SK-N-SH (cell line): ENCODE measurements around the gene OR2B2. TPM values are rescaled to one million over a fixed set of nuclear protein-coding genes. Genes with fewer than 3 reads are reported as not detected.

Experiments used
- CTCF ChIA-PET: fragments of 300-600, 350-600 bp; formaldehyde crosslinking; extraction: SDS; loops from one replicate; lab custom pipeline; 2021; lab: Yijun Ruan, JAX
- POLR2A ChIA-PET: fragments of 350-600 bp; sonication (Branson Sonifier 250); formaldehyde crosslinking; extraction: SDS; loops from one replicate; lab custom pipeline; 2020; ENCODE audit warnings: antibody characterized with exemption, inconsistent platforms; lab: Yijun Ruan, JAX
- DNase-seq: peaks from one replicate; pipeline ENCODE4 v3.0.0; 2012
- H2AFZ ChIP-seq: fragments of 200-600 bp; sonication (generic); 2 replicates; pipeline ENCODE4 v1.8.1; 2016; ENCODE audit warnings: antibody characterized with exemption, mild to moderate bottlenecking, low read depth
- H3F3A ChIP-seq: fragments of 200-600 bp; sonication (generic); replicated peaks from 2 replicates; pipeline ENCODE3; 2016; ENCODE audit warnings: antibody characterized with exemption, mild to moderate bottlenecking; ENCODE audit not compliant: insufficient read depth
- H3K27ac ChIP-seq, 2 experiments: fragments of 200-500 bp in 1 of 2; fragments of 200-600 bp in 1 of 2; sonication (Bioruptor generic) in 1 of 2; sonication (generic), shearing (Covaris generic) in 1 of 2; 2 replicates each; pipeline versions ENCODE4 v1.5.1 to v1.6.1; 2014 to 2016; ENCODE audit warnings: low read depth in 2 of 2, inconsistent platforms in 1 of 2, low read length in 1 of 2, mild to moderate bottlenecking in 1 of 2, mixed read lengths in 1 of 2
- H3K27me3 ChIP-seq: fragments of 200-600 bp; sonication (generic), shearing (Covaris generic); 2 replicates; pipeline ENCODE4 v1.6.1; 2016; ENCODE audit warnings: mixed run types; ENCODE audit not compliant: insufficient read depth
- H3K36me3 ChIP-seq, 2 experiments: fragments of 200-500 bp in 1 of 2; fragments of 200-600 bp in 1 of 2; sonication (Bioruptor generic) in 1 of 2; sonication (generic) in 1 of 2; replicated peaks in 1 of 2; 2 replicates each; pipeline versions ENCODE3 to v1.5.1; 2014 to 2016; ENCODE audit warnings: low read length in 1 of 2, mild to moderate bottlenecking in 1 of 2; ENCODE audit not compliant: insufficient read depth in 2 of 2, control insufficient read depth in 1 of 2
- H3K4me1 ChIP-seq, 2 experiments: fragments of 200-500 bp in 1 of 2; fragments of 200-600 bp in 1 of 2; sonication (Bioruptor generic) in 1 of 2; sonication (generic), shearing (Covaris generic) in 1 of 2; 2 replicates each; pipeline versions ENCODE4 v1.5.1 to v1.6.1; 2014 to 2016; ENCODE audit warnings: low read depth in 1 of 2, low read length in 1 of 2, mixed run types in 1 of 2; ENCODE audit not compliant: insufficient read depth in 2 of 2, control insufficient read depth in 1 of 2
- H3K4me2 ChIP-seq: fragments of 200-600 bp; sonication (generic), shearing (Covaris generic); 2 replicates; pipeline ENCODE4 v1.6.1; 2017; ENCODE audit warnings: mixed run types
- H3K4me3 ChIP-seq, 2 experiments: fragments of 200-500 bp in 1 of 2; fragments of 200-600 bp in 1 of 2; sonication (Bioruptor generic) in 1 of 2; sonication (generic), shearing (Covaris generic) in 1 of 2; 2 replicates each; pipeline versions ENCODE4 v1.5.1 to v1.8.1; 2014 to 2016; ENCODE audit warnings: low read depth in 2 of 2, inconsistent platforms in 1 of 2, low read length in 1 of 2, mild to moderate bottlenecking in 1 of 2, mixed read lengths in 1 of 2, moderate library complexity in 1 of 2
- H3K79me2 ChIP-seq: fragments of 200-600 bp; sonication (generic); 2 replicates; pipeline ENCODE4 v1.8.1; 2017; ENCODE audit warnings: mild to moderate bottlenecking; ENCODE audit not compliant: insufficient read depth
- H3K9ac ChIP-seq: fragments of 200-600 bp; sonication (generic); 2 replicates; pipeline ENCODE4 v1.6.1; 2017; ENCODE audit warnings: mixed run types
- H3K9me2 ChIP-seq: fragments of 200-600 bp; sonication (generic); 2 replicates; pipeline ENCODE4 v1.6.1; 2017; ENCODE audit warnings: mixed run types
- H3K9me3 ChIP-seq: fragments of 200-600 bp; sonication (generic); 2 replicates; pipeline ENCODE4 v1.6.1; 2017; ENCODE audit warnings: mixed run types, mild to moderate bottlenecking, moderate library complexity
- H4K20me1 ChIP-seq: fragments of 200-600 bp; sonication (generic); 2 replicates; pipeline ENCODE4 v1.6.1; 2017; ENCODE audit warnings: mild to moderate bottlenecking, mixed run types; ENCODE audit not compliant: insufficient read depth
- CTCF ChIP-seq: fragments of 200-600 bp; sonication (generic); IDR thresholded peaks from 2 replicates; pipeline ENCODE4 v1.6.1; 2017; ENCODE audit warnings: antibody characterized with exemption, mild to moderate bottlenecking, moderate library complexity
- EZH2phosphoT487 ChIP-seq: fragments of 200-600 bp; sonication (generic); IDR thresholded peaks from 2 replicates; pipeline ENCODE4 v1.6.1; 2017; ENCODE audit warnings: low read depth, mixed run types, mild to moderate bottlenecking, antibody characterized with exemption, moderate library complexity, borderline replicate concordance
- FOXJ3 ChIP-seq: sonication (generic); formaldehyde crosslinking; IDR thresholded peaks from 2 replicates; pipeline ENCODE4 v1.5.1; 2020; ENCODE audit warnings: mild to moderate bottlenecking, missing genetic modification reagents
- MAX ChIP-seq: IDR thresholded peaks from 2 replicates; pipeline ENCODE4 v1.4.0; 2012; ENCODE audit warnings: low read depth
- MEF2A ChIP-seq: IDR thresholded peaks from 2 replicates; pipeline ENCODE4 v1.4.0; 2012; ENCODE audit warnings: low read depth, borderline replicate concordance
- MXI1 ChIP-seq: IDR thresholded peaks from 2 replicates; pipeline ENCODE4 v1.6.1; 2012; ENCODE audit warnings: mild to moderate bottlenecking, low read depth, low read length, improper control_type of control experiment
- NRF1 ChIP-seq: IDR thresholded peaks from 2 replicates; pipeline ENCODE4 v1.6.1; 2012; ENCODE audit warnings: low read depth, mild to moderate bottlenecking, low read length
- PBX3 ChIP-seq: IDR thresholded peaks from 2 replicates; pipeline ENCODE4; 2012
- POLR2AphosphoS5 ChIP-seq: IDR thresholded peaks from 2 replicates; pipeline ENCODE4 v1.6.1; 2012; ENCODE audit warnings: low read depth, low read length
- RAD21 ChIP-seq: IDR thresholded peaks from 2 replicates; pipeline ENCODE4 v1.6.1; 2012; ENCODE audit warnings: mild to moderate bottlenecking, low read length
- REST ChIP-seq: IDR thresholded peaks from 2 replicates; pipeline ENCODE4 v1.6.1; 2012; ENCODE audit warnings: mild to moderate bottlenecking, low read depth, low read length, moderate library complexity
- RFX5 ChIP-seq: IDR thresholded peaks from 2 replicates; pipeline ENCODE4 v1.6.1; 2012; ENCODE audit warnings: mild to moderate bottlenecking, improper control_type of control experiment, low read length
- SMC3 ChIP-seq: IDR thresholded peaks from 2 replicates; pipeline ENCODE4 v1.6.1; 2012; ENCODE audit warnings: low read depth, low read length, improper control_type of control experiment
- TAF1 ChIP-seq: IDR thresholded peaks from 2 replicates; pipeline ENCODE4 v1.6.1; 2012; ENCODE audit warnings: low read depth, mild to moderate bottlenecking, low read length, moderate library complexity, borderline replicate concordance
- TCF12 ChIP-seq: IDR thresholded peaks from 2 replicates; pipeline ENCODE4 v1.4.0; 2012
- TEAD4 ChIP-seq: IDR thresholded peaks from 2 replicates; pipeline ENCODE4 v1.4.0; 2012; ENCODE audit warnings: mild to moderate bottlenecking, borderline replicate concordance; ENCODE audit not compliant: insufficient read depth
- USF1 ChIP-seq: IDR thresholded peaks from 2 replicates; pipeline ENCODE4 v1.4.0; 2012; ENCODE audit warnings: low read depth, borderline replicate concordance
- WGBS: methylation state at CpG from one replicate; pipeline ENCODE4 v1.1.6; 2017; ENCODE audit warnings: low lambda C conversion rate; 5-methylcytosine and 5-hydroxymethylcytosine counted together
- polyA plus RNA-seq, 3 experiments: library from polyadenylated mRNA; depleted of rRNA; stranded (reverse); fragments of >200 nt; gene quantifications; 2 replicates each; pipeline ENCODE4 v1.2.3, GENCODE V29; 2012
- small RNA-seq, 7 experiments: library from RNA; depleted of rRNA; stranded (forward); fragments of <200 nt; gene quantifications; one replicate each; pipeline ENCODE3, GENCODE V24; 2012

OR2B2 gene
- polyA plus RNA-seq, 1 of the 3 experiments (the other 2 are of a cell fraction) = not detected

- H3K27ac ChIP-seq = no peak overlapping the region
- peaks cover 0 to 8% of the 10 kb centered on the region in 2 experiments; a peak in 1 of 4 replicates for H3K4me1 ChIP-seq
- no peaks in the 10 kb centered on the region for H3K9me2 ChIP-seq
- H3F3A ChIP-seq = peaks cover 24% of the 10 kb centered on the region
- H3K27me3 ChIP-seq = no peaks in the 10 kb centered on the region
- CTCF ChIA-PET = interaction anchor here (1.4 kb wide), 1 partner anchor 10 kb away, joined by 5 read pairs; no protein-coding TSS in a partner anchor
- no peak overlapping the region for H2AFZ ChIP-seq
- no peak overlapping the region for H3K4me3 ChIP-seq
- no peaks in the 10 kb centered on the region for H3K36me3 ChIP-seq
- H4K20me1 ChIP-seq = no peaks in the 10 kb centered on the region
- H3K4me2 ChIP-seq = no peak overlapping the region
- 95% methylated on average over 2 of the region's 2 CpGs for whole genome bisulfite sequencing
- H3K79me2 ChIP-seq = no peaks in the 10 kb centered on the region
- TF ChIP-seq MXI1 (no peak), TCF12 (no peak), RAD21 (no peak), REST (no peak), USF1 (no peak), MAX (no peak), MEF2A (no peak), RFX5 (no peak), POLR2AphosphoS5 (no peak), FOXJ3 (CRISPR knock-in tag) (no peak), TEAD4 (no peak), EZH2phosphoT487 (no peak), TAF1 (no peak), PBX3 (no peak), CTCF (no peak), SMC3 (no peak), NRF1 (no peak)
- no peak overlapping the region for H3K9ac ChIP-seq
- POLR2A ChIA-PET = interaction anchor here (1.0 to 3.6 kb wide), 2 partner anchors 23 to 37 kb away, joined by 3 to 20 read pairs; a partner anchor contains a TSS
- DNase-seq = no peak
- no peaks in the 10 kb centered on the region for H3K9me3 ChIP-seq
Observed at GRCh38 chr6:27861276-27861840, 50.8 kb downstream of the OR2B2 start.

Small RNA genes within 50 kb of the gene (small RNA-seq; reads per million reads assigned to genes)
- gene RNU7-26P = 0 to 1.6 (median 0) reads per million in 7 experiments

Other genes with a start within 250 kb of the OR2B2 start
- 0.21 and 0.42 TPM in 2 replicates for gene OR2B6, start 44.8 kb upstream of the OR2B2 start, polyA plus RNA-seq (2012; rRNA removed)
- gene ZNF165, start 168.2 kb upstream of the OR2B2 start, polyA plus RNA-seq (2012; rRNA removed) = 0.21 and 0.25 TPM in 2 replicates
- 3.7 and 6.2 TPM in 2 replicates for gene ZSCAN16, start 212.2 kb upstream of the OR2B2 start, polyA plus RNA-seq (2012; rRNA removed)
- 4.3 and 5.8 TPM in 2 replicates for gene ZKSCAN8, start 229.5 kb upstream of the OR2B2 start, polyA plus RNA-seq (2012; rRNA removed)